GM12878 (cell line): Measurements from ENCODE around the gene GARS1. TPM values are rescaled to one million over a fixed set of nuclear protein-coding genes. Genes with fewer than 3 reads are reported as not detected.

Experiments
- ATAC-seq: fragments of 200-7000 bp; cut with Tn5 transposase; 3 replicates; pipeline ENCODE4 v1.9.1; 2020; ENCODE audit warnings: mild to moderate bottlenecking, moderate library complexity
- BruUV-seq: library from RNA; stranded (reverse); fragments of 400-500 nt; replicated peaks from 2 replicates; lab custom pipeline; 2021; lab: Mats Ljungman, UMichigan
- CTCF ChIA-PET: fragments of 300-600 bp; sonication (Branson Sonifier 250); formaldehyde crosslinking; extraction: SDS; loops from one replicate; lab custom pipeline; 2021; ENCODE audit warnings: inconsistent platforms; lab: Yijun Ruan, JAX
- POLR2A ChIA-PET: fragments of 350-600 bp; formaldehyde crosslinking; extraction: SDS; loops from one replicate; lab custom pipeline; 2021; ENCODE audit warnings: inconsistent platforms; lab: Charles Lee
- RAD21 ChIA-PET: fragments of 300-600 bp; sonication (Branson Sonifier 250); formaldehyde crosslinking; loops from one replicate; lab custom pipeline; 2023; ENCODE audit warnings: antibody characterized with exemption; ENCODE audit not compliant: unreplicated experiment; lab: Charles Lee
- SMC1A ChIA-PET: fragments of 300-600 bp; sonication (Branson Sonifier 250); formaldehyde crosslinking; loops from one replicate; lab custom pipeline; 2023; ENCODE audit not compliant: unreplicated experiment, uncharacterized antibody; lab: Charles Lee
- DNase-seq: peaks from one replicate; pipeline ENCODE4 v3.0.0-alpha.2; 2011; ENCODE audit warnings: low read depth, low spot score
- FAIRE-seq: peaks from 3 replicates; lab custom pipeline; 2011; peaks lifted over from hg19 to GRCh38; lab: Jason Lieb, UNC
- H2AFZ ChIP-seq: 2 replicates; pipeline ENCODE4 v1.6.0; 2011; ENCODE audit warnings: low read depth, low read length, control low read depth; ENCODE audit not compliant: control insufficient read depth
- H3K27ac ChIP-seq: 2 replicates; pipeline ENCODE4 v1.5.1; 2011; ENCODE audit warnings: control low read depth; ENCODE audit not compliant: control insufficient read depth, insufficient read depth
- H3K27me3 ChIP-seq, 2 experiments: replicated peaks in 1 of 2; 2 replicates each; pipeline versions ENCODE4 v1.6.0 to v1.6.1; 2011; ENCODE audit warnings: low read length in 1 of 2; ENCODE audit not compliant: control insufficient read depth in 2 of 2, insufficient read depth in 2 of 2
- H3K36me3 ChIP-seq, 2 experiments: 2 replicates each; pipeline ENCODE4 v1.5.1; 2011; ENCODE audit warnings: low read length in 1 of 2; ENCODE audit not compliant: control insufficient read depth in 2 of 2, insufficient read depth in 2 of 2
- H3K4me1 ChIP-seq: 2 replicates; pipeline ENCODE4 v1.6.1; 2011; ENCODE audit warnings: mild to moderate bottlenecking, low read length, moderate library complexity, mixed read lengths; ENCODE audit not compliant: control insufficient read depth, insufficient read depth
- H3K4me2 ChIP-seq: 2 replicates; pipeline ENCODE4 v1.6.0; 2011; ENCODE audit warnings: control low read depth; ENCODE audit not compliant: control insufficient read depth, insufficient read depth
- H3K4me3 ChIP-seq: fragments of 200-600 bp; sonication (generic); 2 replicates; pipeline ENCODE4 v1.5.1; 2016
- H3K79me2 ChIP-seq: 2 replicates; pipeline ENCODE4 v1.6.0; 2011; ENCODE audit warnings: low read length; ENCODE audit not compliant: control insufficient read depth, insufficient read depth
- H3K9ac ChIP-seq: 2 replicates; pipeline ENCODE4 v1.8.0; 2011; ENCODE audit warnings: low read length, control low read depth, mixed read lengths; ENCODE audit not compliant: control insufficient read depth, insufficient read depth
- H3K9me3 ChIP-seq: replicated peaks from 3 replicates; pipeline ENCODE4 v1.5.1; 2011; ENCODE audit warnings: mild to moderate bottlenecking, low read length; ENCODE audit not compliant: control insufficient read depth, insufficient read depth
- H4K20me1 ChIP-seq: 2 replicates; pipeline ENCODE4 v1.6.0; 2011; ENCODE audit not compliant: control insufficient read depth, insufficient read depth
- ATF2 ChIP-seq: IDR thresholded peaks from 2 replicates; pipeline ENCODE4 v1.6.1; 2012; ENCODE audit warnings: low read length, inconsistent platforms
- BACH1 ChIP-seq: fragments of 450-650 bp; IDR thresholded peaks from 2 replicates; pipeline ENCODE4 v1.6.1; 2017; ENCODE audit warnings: mild to moderate bottlenecking, borderline replicate concordance
- E2F8 ChIP-seq: fragments of 450-650 bp; IDR thresholded peaks from 2 replicates; pipeline ENCODE4 v1.6.1; 2018; ENCODE audit warnings: mild to moderate bottlenecking, low read depth, moderate library complexity; ENCODE audit not compliant: partially characterized antibody
- FOXK2 ChIP-seq: fragments of 450-650 bp; IDR thresholded peaks from 2 replicates; pipeline ENCODE4 v1.6.1; 2017; ENCODE audit warnings: mild to moderate bottlenecking, moderate library complexity
- MAX ChIP-seq: IDR thresholded peaks from 2 replicates; pipeline ENCODE4 v1.6.1; 2012; ENCODE audit warnings: low read depth, low read length, improper control_type of control experiment
- PAX5 ChIP-seq: IDR thresholded peaks from 2 replicates; pipeline ENCODE4 v1.6.1; 2011; ENCODE audit warnings: low read depth, low read length, borderline replicate concordance
- USF1 ChIP-seq: IDR thresholded peaks from 2 replicates; pipeline ENCODE4 v1.6.1; 2011; ENCODE audit warnings: borderline replicate concordance, low read depth, mild to moderate bottlenecking, moderate library complexity, mixed read lengths, low read length; ENCODE audit not compliant: insufficient read depth; ENCODE audit errors: extremely low read length
- ZBTB4 ChIP-seq: fragments of 450-650 bp; formaldehyde crosslinking; IDR thresholded peaks from 2 replicates; pipeline ENCODE4 v1.4.0; 2022; ENCODE audit warnings: mild to moderate bottlenecking, moderate library complexity
- WGBS: methylation state at CpG from one replicate; pipeline ENCODE4 v1.1.6; 2016; ENCODE audit warnings: low lambda C conversion rate; ENCODE audit not compliant: insufficient replicate concordance, insufficient coverage; ENCODE audit errors: missing lambda C conversion rate; 5-methylcytosine and 5-hydroxymethylcytosine counted together
- in situ Hi-C: fragments of 300-500 bp; cut with MboI; formaldehyde crosslinking; loops from 9 replicates; pipeline ENCODE4 v1.14.3; 2018; ENCODE audit warnings: mixed read lengths
- intact Hi-C: fragments of 100-400 bp; cut with micrococcal nuclease; formaldehyde crosslinking; loops from one replicate; pipeline ENCODE4 v1.14.2; 2022; ENCODE audit not compliant: unreplicated experiment
- polyA plus RNA-seq, 11 experiments: library from polyadenylated mRNA; depleted of rRNA in 4 of 11; unstranded in 6 of 11; stranded (reverse) in 5 of 11; fragments of >200 nt; fragmentation: Nextera tagmentation in 4 of 11; fragmentation: Illumina TruSeq in 1 of 11; extraction: Ambion mirVana in 4 of 11; extraction: Trizol in 1 of 11; gene quantifications; 1 replicate in 1 of 11; 2 replicates in 10 of 11; pipeline versions ENCODE4 v1.2.1 to v1.2.3, GENCODE V29; 2011 to 2016; ENCODE audit warnings: inconsistent platforms in 2 of 11, missing spikeins in 2 of 11, low read depth in 1 of 11
- total RNA-seq, 4 experiments: library from RNA; depleted of rRNA in 3 of 4; stranded (reverse); fragments of >200 nt in 3 of 4; fragmentation: Illumina TruSeq in 1 of 4; extraction: Trizol in 1 of 4; gene quantifications; 2 replicates each; pipeline versions ENCODE4 v1.2.1 to v1.2.3, GENCODE V29; 2013 to 2021
- TF ChIP-seq, protein P1 (sequence below): fragments of 450-650 bp; IDR thresholded peaks from 2 replicates; pipeline ENCODE4 v1.6.1; 2016; ENCODE audit warnings: mild to moderate bottlenecking, moderate library complexity, borderline replicate concordance

Gene GARS1
- total and polyA plus RNA-seq, 10 of the 15 experiments (the other 5 are each of a cell fraction or from before 2014, with no cell fraction given): 120 to 361 (median 187) TPM

- ATAC-seq: no peak
- Histone ChIP-seq H3K4me3 (no peak overlapping the region), H3K27me3 (no peaks in the 10 kb centered on the region), H4K20me1 (no peaks in the 10 kb centered on the region), H3K9me3 (no peaks in the 10 kb centered on the region), H3K4me2 (no peak overlapping the region), H3K36me3 (no peaks in the 10 kb centered on the region), H3K79me2 (no peaks in the 10 kb centered on the region), H2AFZ (no peak overlapping the region), H3K9ac (no peak overlapping the region), H3K4me1 (no peaks in the 10 kb centered on the region), H3K27ac (no peak overlapping the region)
- ChIA-PET POLR2A (no interaction called here), SMC1A (no interaction called here), RAD21 (no interaction called here), CTCF (interaction anchor here (0.7 kb wide), 1 partner anchor 72 kb away, joined by 3 read pairs; no protein-coding TSS in a partner anchor)
- WGBS: 25% methylated on average over 4 of the region's 4 CpGs
- in situ Hi-C loops (no loop called here), intact Hi-C loops (no loop called here)
- BruUV-seq: no TSS peak
- FAIRE-seq: no peak
- DNase-seq: no peak
- TF ChIP-seq PAX5: no peak
- no peak for TF ChIP-seq MAX
- TF ChIP-seq ZBTB4 (CRISPR knock-in tag): no peak
- no peak for TF ChIP-seq FOXK2
- TF ChIP-seq, protein P1, sequence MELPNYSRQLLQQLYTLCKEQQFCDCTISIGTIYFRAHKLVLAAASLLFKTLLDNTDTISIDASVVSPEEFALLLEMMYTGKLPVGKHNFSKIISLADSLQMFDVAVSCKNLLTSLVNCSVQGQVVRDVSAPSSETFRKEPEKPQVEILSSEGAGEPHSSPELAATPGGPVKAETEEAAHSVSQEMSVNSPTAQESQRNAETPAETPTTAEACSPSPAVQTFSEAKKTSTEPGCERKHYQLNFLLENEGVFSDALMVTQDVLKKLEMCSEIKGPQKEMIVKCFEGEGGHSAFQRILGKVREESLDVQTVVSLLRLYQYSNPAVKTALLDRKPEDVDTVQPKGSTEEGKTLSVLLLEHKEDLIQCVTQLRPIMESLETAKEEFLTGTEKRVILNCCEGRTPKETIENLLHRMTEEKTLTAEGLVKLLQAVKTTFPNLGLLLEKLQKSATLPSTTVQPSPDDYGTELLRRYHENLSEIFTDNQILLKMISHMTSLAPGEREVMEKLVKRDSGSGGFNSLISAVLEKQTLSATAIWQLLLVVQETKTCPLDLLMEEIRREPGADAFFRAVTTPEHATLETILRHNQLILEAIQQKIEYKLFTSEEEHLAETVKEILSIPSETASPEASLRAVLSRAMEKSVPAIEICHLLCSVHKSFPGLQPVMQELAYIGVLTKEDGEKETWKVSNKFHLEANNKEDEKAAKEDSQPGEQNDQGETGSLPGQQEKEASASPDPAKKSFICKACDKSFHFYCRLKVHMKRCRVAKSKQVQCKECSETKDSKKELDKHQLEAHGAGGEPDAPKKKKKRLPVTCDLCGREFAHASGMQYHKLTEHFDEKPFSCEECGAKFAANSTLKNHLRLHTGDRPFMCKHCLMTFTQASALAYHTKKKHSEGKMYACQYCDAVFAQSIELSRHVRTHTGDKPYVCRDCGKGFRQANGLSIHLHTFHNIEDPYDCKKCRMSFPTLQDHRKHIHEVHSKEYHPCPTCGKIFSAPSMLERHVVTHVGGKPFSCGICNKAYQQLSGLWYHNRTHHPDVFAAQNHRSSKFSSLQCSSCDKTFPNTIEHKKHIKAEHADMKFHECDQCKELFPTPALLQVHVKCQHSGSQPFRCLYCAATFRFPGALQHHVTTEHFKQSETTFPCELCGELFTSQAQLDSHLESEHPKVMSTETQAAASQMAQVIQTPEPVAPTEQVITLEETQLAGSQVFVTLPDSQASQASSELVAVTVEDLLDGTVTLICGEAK: no peak
- no peak for TF ChIP-seq ATF2
- TF ChIP-seq E2F8: no peak
- no peak for TF ChIP-seq USF1
- TF ChIP-seq BACH1: no peak
Observed at GRCh38 chr7:30663414-30663813, 68.7 kb downstream of the GARS1 start.
